Endothelial cell of umbilical vein (primary cell): ENCODE data around the gene CNTNAP2. TPM values are rescaled to one million over a fixed set of nuclear protein-coding genes. Genes with fewer than 3 reads are reported as not detected.

ENCODE experiments used
- BruUV-seq: library from RNA; stranded (reverse); fragments of 400-500 nt; replicated peaks from 2 replicates; lab custom pipeline; 2021; lab: Mats Ljungman, UMichigan
- CTCF ChIA-PET: fragments of 300-600, 350-600 bp; sonication (Branson Sonifier 250); formaldehyde crosslinking; loops from one replicate; lab custom pipeline; 2021; ENCODE audit warnings: antibody characterized with exemption, inconsistent platforms; lab: Charles Lee
- POLR2A ChIA-PET: fragments of 300-600, 350-600 bp; sonication (Branson Sonifier 250); formaldehyde crosslinking; loops from one replicate; lab custom pipeline; 2021; ENCODE audit warnings: antibody characterized with exemption, inconsistent platforms; lab: Charles Lee
- DNase-seq: peaks from one replicate; pipeline ENCODE4 v3.0.0-alpha.2; 2011; ENCODE audit warnings: low read depth, low spot score
- FAIRE-seq: peaks from 2 replicates; lab custom pipeline; 2011; peaks lifted over from hg19 to GRCh38; lab: Jason Lieb, UNC
- H2AFZ ChIP-seq: 2 replicates; pipeline ENCODE4 v1.6.0; 2012; ENCODE audit warnings: low read depth, low read length, control low read depth, inconsistent platforms
- H3K27ac ChIP-seq: 2 replicates; pipeline ENCODE4 v1.5.1; 2011; ENCODE audit warnings: low read depth, mild to moderate bottlenecking, control low read depth, low read length, moderate library complexity; ENCODE audit not compliant: insufficient read depth
- H3K27me3 ChIP-seq, 2 experiments: 2 replicates each; pipeline versions ENCODE4 v1.6.0 to v1.6.1; 2011; ENCODE audit warnings: low read length in 2 of 2, mixed read lengths in 1 of 2; ENCODE audit not compliant: control insufficient read depth in 2 of 2, insufficient read depth in 2 of 2
- H3K36me3 ChIP-seq, 2 experiments: 2 replicates in 1 of 2; 3 replicates in 1 of 2; pipeline ENCODE4 v1.5.1; 2011; ENCODE audit warnings: low read length in 2 of 2, mild to moderate bottlenecking in 1 of 2, moderate library complexity in 1 of 2; ENCODE audit not compliant: control insufficient read depth in 2 of 2, insufficient read depth in 2 of 2; ENCODE audit errors: extremely low read depth in 1 of 2
- H3K4me1 ChIP-seq: 3 replicates; pipeline ENCODE4 v1.5.1; 2011; ENCODE audit warnings: mild to moderate bottlenecking, low read length; ENCODE audit not compliant: control insufficient read depth, insufficient read depth; ENCODE audit errors: extremely low read depth
- H3K4me2 ChIP-seq: 2 replicates; pipeline ENCODE4 v1.6.1; 2011; ENCODE audit warnings: low read length, control low read depth, mixed read lengths; ENCODE audit not compliant: insufficient read depth
- H3K4me3 ChIP-seq, 3 experiments: fragments of 200-600 bp in 1 of 3; sonication (generic), shearing (Covaris generic) in 1 of 3; replicated peaks in 1 of 3; 2 replicates each; pipeline ENCODE4 v1.5.1; 2011 to 2016; ENCODE audit warnings: control low read depth in 3 of 3, low read length in 3 of 3, mild to moderate bottlenecking in 2 of 3, inconsistent platforms in 1 of 3, low read depth in 1 of 3, moderate library complexity in 1 of 3; ENCODE audit not compliant: insufficient read depth in 1 of 3
- H3K79me2 ChIP-seq: 2 replicates; pipeline ENCODE4 v1.6.0; 2012; ENCODE audit warnings: low read length, inconsistent platforms; ENCODE audit not compliant: control insufficient read depth, insufficient read depth
- H3K9ac ChIP-seq: replicated peaks from 2 replicates; pipeline ENCODE3; 2011; ENCODE audit warnings: low read length, control low read depth; ENCODE audit not compliant: insufficient read depth; ENCODE audit errors: extremely low read depth
- H3K9me1 ChIP-seq: replicated peaks from 3 replicates; pipeline ENCODE4 v1.6.0; 2011; ENCODE audit warnings: mild to moderate bottlenecking, low read length; ENCODE audit not compliant: control insufficient read depth, insufficient read depth; ENCODE audit errors: extremely low read depth
- H3K9me3 ChIP-seq: replicated peaks from 2 replicates; pipeline ENCODE4 v1.5.1; 2012; ENCODE audit warnings: low read length, inconsistent platforms; ENCODE audit not compliant: control insufficient read depth, insufficient read depth
- H4K20me1 ChIP-seq: replicated peaks from 2 replicates; pipeline ENCODE3; 2011; ENCODE audit warnings: mild to moderate bottlenecking, low read length; ENCODE audit not compliant: control insufficient read depth, insufficient read depth; ENCODE audit errors: extremely low read depth
- CTCF ChIP-seq, 2 donors: IDR thresholded peaks; 1 replicate in 1 of 2; 2 replicates in 1 of 2; pipeline ENCODE4 v1.5.1; 2011; ENCODE audit warnings: low read length in 2 of 2, mild to moderate bottlenecking in 2 of 2, moderate library complexity in 2 of 2, control low read depth in 1 of 2, inconsistent platforms in 1 of 2, low read depth in 1 of 2; ENCODE audit not compliant: insufficient read depth in 1 of 2; ENCODE audit errors: extremely low read depth in 1 of 2
- EZH2 ChIP-seq: IDR thresholded peaks from 2 replicates; pipeline ENCODE4 v1.6.1; 2012; ENCODE audit warnings: borderline replicate concordance, low read depth, mild to moderate bottlenecking, moderate library complexity, low read length, inconsistent platforms; ENCODE audit not compliant: severe bottlenecking
- FOS ChIP-seq: IDR thresholded peaks from 2 replicates; pipeline ENCODE4 v1.6.1; 2011; ENCODE audit warnings: mild to moderate bottlenecking, low read length, moderate library complexity, borderline replicate concordance; ENCODE audit not compliant: insufficient read depth
- GATA2 ChIP-seq: IDR thresholded peaks from 2 replicates; pipeline ENCODE4 v1.7.0; 2011; ENCODE audit warnings: low read depth, mild to moderate bottlenecking, moderate library complexity, mixed read lengths, low read length; ENCODE audit not compliant: insufficient read length, insufficient read depth
- JUN ChIP-seq: IDR thresholded peaks from 2 replicates; pipeline ENCODE4 v1.6.1; 2011; ENCODE audit warnings: borderline replicate concordance, low read depth; ENCODE audit not compliant: insufficient read length, insufficient read depth
- MAX ChIP-seq: IDR thresholded peaks from 2 replicates; pipeline ENCODE4 v1.6.1; 2011; ENCODE audit not compliant: insufficient read depth, insufficient read length
- MYC ChIP-seq: IDR thresholded peaks from one replicate; pipeline ENCODE4 v1.6.1; 2011; ENCODE audit warnings: mild to moderate bottlenecking, low read depth, low read length
- POLR2A ChIP-seq: IDR thresholded peaks from 2 replicates; pipeline ENCODE4 v1.6.1; 2012; ENCODE audit warnings: low read depth, mild to moderate bottlenecking, control low read depth, low read length
- POLR2AphosphoS5 ChIP-seq: IDR thresholded peaks from 2 replicates; pipeline ENCODE4 v1.6.1; 2012; ENCODE audit warnings: low read depth, mild to moderate bottlenecking, control low read depth, low read length, moderate library complexity; ENCODE audit not compliant: insufficient read depth
- dilution Hi-C: fragments of 300-500 bp; cut with MboI; formaldehyde crosslinking; loops from one replicate; pipeline ENCODE4 v1.15.0; 2019; ENCODE audit warnings: low sequenced_read_pairs; ENCODE audit not compliant: extremely low pct_ligation_motif_present
- intact Hi-C: fragments of 100-400 bp; cut with micrococcal nuclease; formaldehyde crosslinking; loops from one replicate; pipeline ENCODE4 v1.10.0; 2022
- polyA plus RNA-seq, 4 experiments: library from polyadenylated mRNA; depleted of rRNA in 3 of 4; stranded (reverse) in 3 of 4; unstranded in 1 of 4; fragments of >200 nt; gene quantifications; 2 replicates each; pipeline versions ENCODE4 v1.2.1 to v1.2.3, GENCODE V29; 2011 to 2012; ENCODE audit warnings: missing spikeins in 1 of 4
- total RNA-seq: library from RNA; stranded (reverse); gene quantifications from 2 replicates; pipeline ENCODE4 v1.2.3, GENCODE V29; 2021

CNTNAP2 gene
- total and polyA plus RNA-seq, 2 donors (not counting 3 experiments of a cell fraction or from before 2014, with no cell fraction given): not detected

GRCh38 chr7:146557971-146558469, 441.4 kb downstream of the CNTNAP2 start:
- CTCF ChIA-PET: no interaction called here
- H2AFZ ChIP-seq: no peak overlapping the region
- H3K4me1 ChIP-seq: no peaks in the 10 kb centered on the region
- peaks cover 2% of the 10 kb centered on the region for H3K9me3 ChIP-seq
- DNase-seq (no peak), FAIRE-seq (no peak)
- TF ChIP-seq JUN (no peak), MAX (no peak), POLR2AphosphoS5 (no peak), CTCF (IDR thresholded peaks at IDR 0.05; ENCODE audit: extremely low read depth in 1 of 2, insufficient read depth in 1 of 2, low read depth in 1 of 2, low read length in 2 of 2) (no peak), GATA2 (no peak), POLR2A (no peak), MYC (no peak), FOS (no peak), EZH2 (no peak)
- H3K27ac ChIP-seq: no peak overlapping the region
- no peaks in the 10 kb centered on the region for H3K79me2 ChIP-seq
- POLR2A ChIA-PET: no interaction called here
- H3K9me1 ChIP-seq: no peaks in the 10 kb centered on the region
- H3K4me3 ChIP-seq: no peak overlapping the region
- H4K20me1 ChIP-seq: no peaks in the 10 kb centered on the region
- no peak overlapping the region for H3K9ac ChIP-seq
- no TSS peak for BruUV-seq
- dilution Hi-C loops (no loop called here), intact Hi-C loops (no loop called here)
- no peaks in the 10 kb centered on the region for H3K36me3 ChIP-seq
- H3K27me3 ChIP-seq: no peaks in the 10 kb centered on the region
- H3K4me2 ChIP-seq: no peak overlapping the region
